Measurements from ENCODE around the gene GPR108.
"Not testable (repeated sequence)": the region's sequence is repeated elsewhere in the genome, so short reads cannot be mapped to it uniquely, and the experiment has no call there.

GPR108 gene

GRCh38 chr19:6761053-6761676 lies 23.8 kb upstream of the GPR108 start:
- DNase-seq (ENCODE audit: low spot score): peak; percentile 15

- peak; percentile 1 for DNase-seq (ENCODE audit: low spot score)
Measured at GRCh38 chr19:6760606-6761005, 23.2 kb upstream of the GPR108 start.

- no peak for DNase-seq (ENCODE audit: low spot score)
Measured at GRCh38 chr19:6754653-6755463, 17.5 kb upstream of the GPR108 start.

- DNase-seq (ENCODE audit: low spot score): no peak
Measured at GRCh38 chr19:6754136-6754535, 16.8 kb upstream of the GPR108 start.

GRCh38 chr19:6753178-6754031 lies 16.0 kb upstream of the GPR108 start:
- DNase-seq (ENCODE audit: low spot score): peak; percentile 89

- DNase-seq (ENCODE audit: low spot score): no peak
Measured at GRCh38 chr19:6752256-6753177, 15.1 kb upstream of the GPR108 start.

GRCh38 chr19:6751189-6751588 lies 13.8 kb upstream of the GPR108 start:
- DNase-seq (ENCODE audit: low spot score): no peak

- DNase-seq (ENCODE audit: low spot score): no peak
Measured at GRCh38 chr19:6750062-6750461, 12.7 kb upstream of the GPR108 start.

GRCh38 chr19:6748543-6748942 lies 11.2 kb upstream of the GPR108 start:
- not testable (repeated sequence) for DNase-seq (ENCODE audit: low spot score)

GRCh38 chr19:6745965-6746364 lies 8.6 kb upstream of the GPR108 start:
- no peak for DNase-seq (ENCODE audit: low spot score)

GRCh38 chr19:6744381-6745301 lies 7.3 kb upstream of the GPR108 start:
- peak; percentile 93 for DNase-seq (ENCODE audit: low spot score)

GRCh38 chr19:6743714-6744380 lies 6.5 kb upstream of the GPR108 start:
- DNase-seq (ENCODE audit: low spot score): no peak

- no peak for DNase-seq (ENCODE audit: low spot score)
Measured at GRCh38 chr19:6743066-6743465, 5.7 kb upstream of the GPR108 start.

GRCh38 chr19:6740589-6741343 lies 3.4 kb upstream of the GPR108 start:
- peak; percentile 54 for DNase-seq (ENCODE audit: low spot score)

GRCh38 chr19:6739883-6740588 lies 2.7 kb upstream of the GPR108 start:
- DNase-seq (ENCODE audit: low spot score): peak; percentile 50

- DNase-seq (ENCODE audit: low spot score): peak; percentile 96
Measured at GRCh38 chr19:6739390-6739882, 2.1 kb upstream of the GPR108 start, which contains the start of gene TRIP10. Gene TRIP10, plus strand, starts transcription at chr19:6739680. Its CDS starts 82 bp downstream, at chr19:6739762.

GRCh38 chr19:6738787-6739389 lies 1.5 kb upstream of the GPR108 start:
- no peak for DNase-seq (ENCODE audit: low spot score)

Measured in GM03348 (cell line).